ENCODE data around the gene SLC25A13. TPM values are rescaled to one million over a fixed set of nuclear protein-coding genes. Genes with fewer than 3 reads are reported as not detected.

SLC25A13 gene
- total RNA-seq, 1 experiment from 2014 or later: 52.5 TPM

DNA sequence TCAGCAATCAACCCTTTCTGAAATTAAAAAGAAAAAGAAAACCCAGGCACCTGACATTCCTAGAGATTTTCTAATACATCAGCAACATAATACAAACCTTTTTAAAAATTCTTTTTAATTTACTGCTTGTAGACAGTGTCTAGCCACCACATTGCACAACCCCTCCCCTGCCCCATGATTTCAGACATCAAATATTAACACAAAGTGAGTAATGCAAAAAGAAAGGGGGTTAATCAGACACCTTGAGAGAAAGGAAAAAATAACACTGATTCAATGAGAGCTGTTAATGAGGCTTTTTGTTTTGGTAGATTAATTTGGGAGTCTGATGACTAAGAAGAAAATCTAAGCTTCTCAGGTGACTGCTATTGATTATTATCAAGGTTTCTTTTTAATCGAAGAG, 55.3 kb downstream of the SLC25A13 start:
- H4K20me1 ChIP-seq (ENCODE audit: insufficient read depth): no peaks in the 10 kb centered on the region; the same call in 1 of the 2 replicates
- ChIA-PET CTCF (no interaction called here), POLR2A (ENCODE audit: unreplicated experiment) (no interaction called here)
- no peak for DNase-seq
- no peaks in the 10 kb centered on the region for H3K27me3 ChIP-seq (ENCODE audit: insufficient read depth, low read depth)
- H3F3A ChIP-seq (ENCODE audit: insufficient read depth, low read depth): no peaks in the 10 kb centered on the region
- no peak overlapping the region for H2AFZ ChIP-seq
- intact Hi-C loops (cut with micrococcal nuclease; ENCODE audit: unreplicated experiment): no loop called here
- H3K9me2 ChIP-seq (ENCODE audit: insufficient read depth): no peaks in the 10 kb centered on the region
- H3K4me1 ChIP-seq (replicated peaks; ENCODE audit: insufficient read depth): no peaks in the 10 kb centered on the region
- no peak overlapping the region for H3K4me2 ChIP-seq
- no peak overlapping the region for H3K4me3 ChIP-seq
- H3K36me3 ChIP-seq (ENCODE audit: low read depth): peaks cover 9% of the 10 kb centered on the region; the same call in 1 of the 2 replicates
- H3K79me2 ChIP-seq (ENCODE audit: low read depth): peaks cover 20% of the 10 kb centered on the region
- H3K9me3 ChIP-seq (ENCODE audit: insufficient read depth, low read depth): no peaks in the 10 kb centered on the region
- TF ChIP-seq, protein P1, sequence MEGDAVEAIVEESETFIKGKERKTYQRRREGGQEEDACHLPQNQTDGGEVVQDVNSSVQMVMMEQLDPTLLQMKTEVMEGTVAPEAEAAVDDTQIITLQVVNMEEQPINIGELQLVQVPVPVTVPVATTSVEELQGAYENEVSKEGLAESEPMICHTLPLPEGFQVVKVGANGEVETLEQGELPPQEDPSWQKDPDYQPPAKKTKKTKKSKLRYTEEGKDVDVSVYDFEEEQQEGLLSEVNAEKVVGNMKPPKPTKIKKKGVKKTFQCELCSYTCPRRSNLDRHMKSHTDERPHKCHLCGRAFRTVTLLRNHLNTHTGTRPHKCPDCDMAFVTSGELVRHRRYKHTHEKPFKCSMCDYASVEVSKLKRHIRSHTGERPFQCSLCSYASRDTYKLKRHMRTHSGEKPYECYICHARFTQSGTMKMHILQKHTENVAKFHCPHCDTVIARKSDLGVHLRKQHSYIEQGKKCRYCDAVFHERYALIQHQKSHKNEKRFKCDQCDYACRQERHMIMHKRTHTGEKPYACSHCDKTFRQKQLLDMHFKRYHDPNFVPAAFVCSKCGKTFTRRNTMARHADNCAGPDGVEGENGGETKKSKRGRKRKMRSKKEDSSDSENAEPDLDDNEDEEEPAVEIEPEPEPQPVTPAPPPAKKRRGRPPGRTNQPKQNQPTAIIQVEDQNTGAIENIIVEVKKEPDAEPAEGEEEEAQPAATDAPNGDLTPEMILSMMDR (conservative IDR thresholded peaks at IDR 0.05): no peak
- TF ChIP-seq EZH2 (IDR thresholded peaks at IDR 0.05; ENCODE audit: low read depth): no peak
- BruUV-seq (replicated peaks): no TSS peak
- H3K27ac ChIP-seq: no peak overlapping the region

DNA sequence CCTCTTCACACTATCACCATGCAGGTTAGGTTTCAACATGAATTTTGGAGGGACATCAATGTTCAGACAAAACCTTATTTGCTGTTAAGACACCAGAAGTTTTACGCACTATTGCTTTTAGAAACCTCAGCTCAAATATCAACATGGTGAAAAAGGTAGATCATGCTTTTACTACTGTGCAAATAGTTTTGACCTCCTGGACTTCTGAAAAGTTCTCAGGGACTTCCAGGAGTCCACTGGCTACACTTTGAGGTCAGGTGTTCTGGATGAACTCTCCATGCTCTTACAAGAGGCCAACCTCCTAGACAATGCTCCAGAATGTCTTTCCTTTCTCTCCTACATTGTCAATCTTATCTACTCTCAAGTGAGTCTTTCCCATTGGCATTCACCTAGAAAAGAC, 55.9 kb downstream of the SLC25A13 start:
- Histone ChIP-seq H3K9me3 (ENCODE audit: insufficient read depth, low read depth) (no peaks in the 10 kb centered on the region), H3K4me2 (no peak overlapping the region), H3F3A (ENCODE audit: insufficient read depth, low read depth) (no peaks in the 10 kb centered on the region), H3K79me2 (ENCODE audit: low read depth) (peaks cover 20% of the 10 kb centered on the region), H3K9me2 (ENCODE audit: insufficient read depth) (no peaks in the 10 kb centered on the region), H3K36me3 (ENCODE audit: low read depth) (peaks cover 5% of the 10 kb centered on the region; the same call in 1 of the 2 replicates), H3K4me3 (no peak overlapping the region), H2AFZ (no peak overlapping the region), H3K27ac (no peak overlapping the region), H3K27me3 (ENCODE audit: insufficient read depth, low read depth) (no peaks in the 10 kb centered on the region), H4K20me1 (ENCODE audit: insufficient read depth) (peaks cover under 1% of the 10 kb centered on the region; the same call in 1 of the 2 replicates), H3K4me1 (replicated peaks; ENCODE audit: insufficient read depth) (no peaks in the 10 kb centered on the region)
- DNase-seq: no peak
- TF ChIP-seq EZH2 (IDR thresholded peaks at IDR 0.05; ENCODE audit: low read depth): no peak
- TF ChIP-seq, protein P1 (conservative IDR thresholded peaks at IDR 0.05): no peak
- no TSS peak for BruUV-seq (replicated peaks)
- ChIA-PET CTCF (no interaction called here), POLR2A (ENCODE audit: unreplicated experiment) (no interaction called here)
- intact Hi-C loops (cut with micrococcal nuclease; ENCODE audit: unreplicated experiment): no loop called here

DNA sequence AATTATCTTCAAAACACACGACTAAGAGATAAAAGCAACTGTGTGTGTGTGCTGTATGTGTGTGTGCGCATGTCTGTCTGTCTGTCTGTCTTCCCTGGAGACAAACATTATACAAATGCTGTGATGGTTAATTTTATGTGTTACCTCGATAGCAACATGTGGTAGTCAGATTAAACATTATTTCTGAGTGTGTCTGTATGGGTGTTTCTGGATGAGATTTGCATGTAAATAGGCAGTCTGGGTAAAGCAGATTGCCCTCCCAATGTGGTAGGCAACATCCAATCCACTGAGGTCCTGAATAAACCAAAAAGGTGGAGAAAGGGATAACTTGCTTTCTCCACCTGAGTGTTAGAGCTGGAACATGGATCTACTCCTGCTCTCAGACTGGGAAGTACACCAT, 67.9 kb downstream of the SLC25A13 start:
- Histone ChIP-seq H3K9me3 (ENCODE audit: insufficient read depth, low read depth) (0 out of 2 replicates have a peak, but pooled peaks cover 4% of the 10 kb centered on the region), H3K4me2 (no peak overlapping the region), H3K36me3 (ENCODE audit: low read depth) (no peaks in the 10 kb centered on the region), H3K4me1 (replicated peaks; ENCODE audit: insufficient read depth) (no peaks in the 10 kb centered on the region), H3K79me2 (ENCODE audit: low read depth) (peaks cover 41% of the 10 kb centered on the region), H3K27me3 (ENCODE audit: insufficient read depth, low read depth) (no peaks in the 10 kb centered on the region), H4K20me1 (ENCODE audit: insufficient read depth) (no peaks in the 10 kb centered on the region; the same call in 1 of the 2 replicates), H2AFZ (no peak overlapping the region), H3F3A (ENCODE audit: insufficient read depth, low read depth) (no peaks in the 10 kb centered on the region), H3K27ac (no peak overlapping the region), H3K9me2 (ENCODE audit: insufficient read depth) (no peaks in the 10 kb centered on the region), H3K4me3 (no peak overlapping the region)
- intact Hi-C loops (cut with micrococcal nuclease; ENCODE audit: unreplicated experiment): no loop called here
- POLR2A ChIA-PET (ENCODE audit: unreplicated experiment): no interaction called here
- TF ChIP-seq, protein P1 (conservative IDR thresholded peaks at IDR 0.05): no peak
- TF ChIP-seq EZH2 (IDR thresholded peaks at IDR 0.05; ENCODE audit: low read depth): no peak
- no peak for DNase-seq
- CTCF ChIA-PET: no interaction called here
- BruUV-seq (replicated peaks): no TSS peak

Data from PC-9 (cell line).